Measurements from ENCODE around the gene CRYBG1.
"Not testable (repeated sequence)": the region's sequence is repeated elsewhere in the genome, so short reads cannot be mapped to it uniquely, and the experiment has no call there.

Gene CRYBG1

GRCh38 chr6:106528521-106528920 lies 168.0 kb downstream of the CRYBG1 start:
- DNase-seq: no peak

GRCh38 chr6:106529438-106529837 lies 168.9 kb downstream of the CRYBG1 start:
- no peak for DNase-seq

GRCh38 chr6:106530026-106530425 lies 169.5 kb downstream of the CRYBG1 start:
- no peak for DNase-seq

- no peak for DNase-seq
Observed at GRCh38 chr6:106530502-106530901, 170.0 kb downstream of the CRYBG1 start.

GRCh38 chr6:106533054-106533453 lies 172.5 kb downstream of the CRYBG1 start:
- no peak for DNase-seq

- no peak for DNase-seq
Observed at GRCh38 chr6:106534004-106534403, 173.5 kb downstream of the CRYBG1 start.

- DNase-seq: peak; percentile 71 to 74
Observed at GRCh38 chr6:106534564-106534982, 174.1 kb downstream of the CRYBG1 start.

- DNase-seq: no peak
Observed at GRCh38 chr6:106535012-106535411, 174.5 kb downstream of the CRYBG1 start.

GRCh38 chr6:106536357-106536756 lies 175.8 kb downstream of the CRYBG1 start:
- DNase-seq: no peak

GRCh38 chr6:106536851-106537250 lies 176.3 kb downstream of the CRYBG1 start:
- no peak for DNase-seq

GRCh38 chr6:106537662-106538061 lies 177.1 kb downstream of the CRYBG1 start:
- no peak for DNase-seq

- DNase-seq: no peak
Observed at GRCh38 chr6:106538145-106538544, 177.6 kb downstream of the CRYBG1 start.

GRCh38 chr6:106539936-106540335 lies 179.4 kb downstream of the CRYBG1 start:
- DNase-seq: no peak

- DNase-seq: no peak
Observed at GRCh38 chr6:106540432-106540831, 179.9 kb downstream of the CRYBG1 start.

GRCh38 chr6:106540907-106541306 lies 180.4 kb downstream of the CRYBG1 start:
- no peak for DNase-seq

- no peak for DNase-seq
Observed at GRCh38 chr6:106546261-106546690, 185.8 kb downstream of the CRYBG1 start.

GRCh38 chr6:106546691-106547414 lies 186.3 kb downstream of the CRYBG1 start:
- DNase-seq: no peak

- DNase-seq: peak in 1 of 2 donors; percentile 50
Observed at GRCh38 chr6:106547601-106548453, 187.3 kb downstream of the CRYBG1 start.

- not testable (repeated sequence) for DNase-seq
Observed at GRCh38 chr6:106548926-106549455, 188.5 kb downstream of the CRYBG1 start.

- DNase-seq: no peak
Observed at GRCh38 chr6:106549521-106549920, 189.0 kb downstream of the CRYBG1 start.

- DNase-seq: no peak
Observed at GRCh38 chr6:106551155-106551554, 190.6 kb downstream of the CRYBG1 start.

GRCh38 chr6:106553440-106553839 lies 192.9 kb downstream of the CRYBG1 start:
- DNase-seq: no peak

- DNase-seq: no peak
Observed at GRCh38 chr6:106555767-106556166, 195.2 kb downstream of the CRYBG1 start.

All from activated CD4-positive, alpha-beta T cell treated with anti-CD3 and anti-CD28 coated beads for 4 hours (primary cell).